ENCODE data around the gene NKTR. TPM values are rescaled to one million over a fixed set of nuclear protein-coding genes. Genes with fewer than 3 reads are reported as not detected.

The NKTR gene
- total RNA-seq, 1 donor: 56.3 TPM

- no peak for DNase-seq (ENCODE audit: low read depth in 2 of 3, low spot score in 2 of 3)
Observed at GRCh38 chr3:42660131-42660715, 59.7 kb downstream of the NKTR start.

GRCh38 chr3:42660898-42661297 is 60.4 kb downstream of the NKTR start:
- no peak for DNase-seq (ENCODE audit: low read depth in 2 of 3, low spot score in 2 of 3)

- DNase-seq (ENCODE audit: low read depth in 2 of 3, low spot score in 2 of 3): no peak
Observed at GRCh38 chr3:42661593-42662022, 61.1 kb downstream of the NKTR start.

- DNase-seq (ENCODE audit: low read depth in 2 of 3, low spot score in 2 of 3): no peak
Observed at GRCh38 chr3:42662037-42662812, 61.7 kb downstream of the NKTR start.

GRCh38 chr3:42662813-42663535 is 62.5 kb downstream of the NKTR start:
- DNase-seq (ENCODE audit: low read depth in 2 of 3, low spot score in 2 of 3): no peak

- DNase-seq (ENCODE audit: low read depth in 2 of 3, low spot score in 2 of 3): no peak
Observed at GRCh38 chr3:42663581-42664437, 63.3 kb downstream of the NKTR start.

GRCh38 chr3:42664438-42664803 is 63.9 kb downstream of the NKTR start:
- no peak for DNase-seq (ENCODE audit: low read depth in 2 of 3, low spot score in 2 of 3)

GRCh38 chr3:42665050-42665878 is 64.8 kb downstream of the NKTR start:
- no peak for DNase-seq (ENCODE audit: low read depth in 2 of 3, low spot score in 2 of 3)

GRCh38 chr3:42666022-42666421 is 65.5 kb downstream of the NKTR start:
- DNase-seq (ENCODE audit: low read depth in 2 of 3, low spot score in 2 of 3): no peak

GRCh38 chr3:42666577-42666998 is 66.1 kb downstream of the NKTR start:
- DNase-seq (ENCODE audit: low read depth in 2 of 3, low spot score in 2 of 3): no peak

- DNase-seq (ENCODE audit: low read depth in 2 of 3, low spot score in 2 of 3): no peak
Observed at GRCh38 chr3:42667096-42667522, 66.6 kb downstream of the NKTR start.

- DNase-seq (ENCODE audit: low read depth in 2 of 3, low spot score in 2 of 3): no peak
Observed at GRCh38 chr3:42667523-42668412, 67.3 kb downstream of the NKTR start.

- DNase-seq (ENCODE audit: low read depth in 2 of 3, low spot score in 2 of 3): no peak
Observed at GRCh38 chr3:42668413-42668760, 67.9 kb downstream of the NKTR start.

- no peak for DNase-seq (ENCODE audit: low read depth in 2 of 3, low spot score in 2 of 3)
Observed at GRCh38 chr3:42668793-42669217, 68.3 kb downstream of the NKTR start.

- DNase-seq (ENCODE audit: low read depth in 2 of 3, low spot score in 2 of 3): no peak
Observed at GRCh38 chr3:42670051-42670576, 69.6 kb downstream of the NKTR start.

- DNase-seq (ENCODE audit: low read depth in 2 of 3, low spot score in 2 of 3): no peak
Observed at GRCh38 chr3:42670670-42671069, 70.2 kb downstream of the NKTR start.

- DNase-seq (ENCODE audit: low read depth in 2 of 3, low spot score in 2 of 3): no peak
Observed at GRCh38 chr3:42672515-42672914, 72.0 kb downstream of the NKTR start.

GRCh38 chr3:42673082-42673481 is 72.6 kb downstream of the NKTR start:
- DNase-seq (ENCODE audit: low read depth in 2 of 3, low spot score in 2 of 3): no peak

- DNase-seq (ENCODE audit: low read depth in 2 of 3, low spot score in 2 of 3): no peak
Observed at GRCh38 chr3:42674146-42674545, 73.7 kb downstream of the NKTR start.
